HFFc6 (cell line): ENCODE data around the gene PHF21B. TPM values are rescaled to one million over a fixed set of nuclear protein-coding genes. Genes with fewer than 3 reads are reported as not detected.

ENCODE experiments used
- DNase-seq: peaks from one replicate; pipeline ENCODE4 v3.0.0-alpha.2; 2018
- H3K27ac Mint-ChIP-seq: 2 replicates; pipeline ENCODE4 v1.8.0; 2020; ENCODE audit warnings: mild to moderate bottlenecking, mixed read lengths
- H3K27me3 Mint-ChIP-seq: 2 replicates; pipeline ENCODE4 v1.8.0; 2021; ENCODE audit warnings: mild to moderate bottlenecking, moderate library complexity, mixed read lengths; ENCODE audit not compliant: insufficient read depth
- H3K36me3 Mint-ChIP-seq: 2 replicates; pipeline ENCODE4 v1.8.0; 2021; ENCODE audit warnings: low read depth, mixed read lengths
- H3K4me1 Mint-ChIP-seq: 2 replicates; pipeline ENCODE4 v1.8.0; 2020; ENCODE audit warnings: low read depth, mixed read lengths
- H3K4me3 Mint-ChIP-seq: 2 replicates; pipeline ENCODE4 v1.8.0; 2020; ENCODE audit warnings: mild to moderate bottlenecking, moderate library complexity, mixed read lengths
- H3K9me3 Mint-ChIP-seq: 2 replicates; pipeline ENCODE4 v1.8.0; 2020; ENCODE audit warnings: mild to moderate bottlenecking, mixed read lengths
- CTCF ChIP-seq: fragments of 200-600 bp; sonication (generic); IDR thresholded peaks from 2 replicates; pipeline ENCODE4 v1.5.0; 2021; ENCODE audit warnings: antibody characterized with exemption, mild to moderate bottlenecking
- total RNA-seq, 6 experiments: library from RNA; stranded (reverse); fragmentation: NEBNext Ultra II Directional; extraction: Animal tissue kit (Norgen Biotek cat#: 25700); gene quantifications; 2 replicates in 1 of 6; 3 replicates in 5 of 6; pipeline ENCODE4 v1.2.3, GENCODE V29; 2021

The PHF21B gene
- total RNA-seq, 6 experiments from 2014 or later = not detected

GRCh38 chr22:44848791-44849420 lies 160.9 kb downstream of the PHF21B start:
- Mint-ChIP-seq H3K27ac (no peak overlapping the region), H3K27me3 (peaks cover 9% of the 10 kb centered on the region), H3K4me1 (0 out of 2 replicates have a peak, but pooled peaks cover 6% of the 10 kb centered on the region), H3K4me3 (no peak overlapping the region), H3K36me3 (no peaks in the 10 kb centered on the region; the same call in 1 of the 2 replicates), H3K9me3 (peaks cover 17% of the 10 kb centered on the region)
- no peak for TF ChIP-seq CTCF
- no peak for DNase-seq

- Mint-ChIP-seq H3K27ac (no peak overlapping the region), H3K27me3 (peaks cover 9% of the 10 kb centered on the region), H3K36me3 (no peaks in the 10 kb centered on the region; the same call in 1 of the 2 replicates), H3K4me1 (0 out of 2 replicates have a peak, but pooled peaks cover 4% of the 10 kb centered on the region), H3K4me3 (no peak overlapping the region), H3K9me3 (peaks cover 16% of the 10 kb centered on the region)
- DNase-seq = no peak
- TF ChIP-seq CTCF = no peak
Measured at GRCh38 chr22:44848296-44848741, 161.5 kb downstream of the PHF21B start.

GRCh38 chr22:44847892-44848291 lies 161.9 kb downstream of the PHF21B start:
- no peak for DNase-seq
- TF ChIP-seq CTCF = no peak
- Mint-ChIP-seq H3K9me3 (peaks cover 13% of the 10 kb centered on the region), H3K4me3 (no peak overlapping the region), H3K36me3 (no peaks in the 10 kb centered on the region), H3K27ac (no peak overlapping the region), H3K27me3 (peaks cover 9% of the 10 kb centered on the region), H3K4me1 (0 out of 2 replicates have a peak, but pooled peaks cover under 1% of the 10 kb centered on the region)

- Mint-ChIP-seq H3K4me1 (no peaks in the 10 kb centered on the region), H3K36me3 (no peaks in the 10 kb centered on the region), H3K27ac (no peak overlapping the region), H3K4me3 (no peak overlapping the region), H3K27me3 (peaks cover 10% of the 10 kb centered on the region), H3K9me3 (peaks cover 13% of the 10 kb centered on the region)
- no peak for DNase-seq
- TF ChIP-seq CTCF = no peak
Measured at GRCh38 chr22:44847380-44847779, 162.4 kb downstream of the PHF21B start.

GRCh38 chr22:44846726-44847275 lies 163.0 kb downstream of the PHF21B start:
- no peak overlapping the region for H3K27ac Mint-ChIP-seq
- no peaks in the 10 kb centered on the region for H3K4me1 Mint-ChIP-seq

More at GRCh38 chr22:44846726-44847275, 163.0 kb downstream of the PHF21B start:
- TF ChIP-seq CTCF = no peak
- no peaks in the 10 kb centered on the region for H3K36me3 Mint-ChIP-seq
- DNase-seq = no peak
- peaks cover 13% of the 10 kb centered on the region for H3K9me3 Mint-ChIP-seq
- H3K27me3 Mint-ChIP-seq = peaks cover 12% of the 10 kb centered on the region
- no peak overlapping the region for H3K4me3 Mint-ChIP-seq
